CD4-positive, alpha-beta T cell (primary cell): ENCODE measurements around the gene SYTL3. TPM values are rescaled to one million over a fixed set of nuclear protein-coding genes. Genes with fewer than 3 reads are reported as not detected.

Source experiments
- ATAC-seq: fragments of 200-7000 bp; cut with Tn5 transposase; one replicate; pipeline ENCODE4 v1.10.0; 2022; ENCODE audit warnings: mild to moderate bottlenecking; ENCODE audit not compliant: poor library complexity
- CTCF ChIA-PET: fragments of 350-600 bp; sonication (Branson Sonifier 250); formaldehyde crosslinking; loops from one replicate; lab custom pipeline; 2021; ENCODE audit warnings: antibody characterized with exemption, inconsistent platforms; lab: Charles Lee
- POLR2A ChIA-PET: fragments of 350-600 bp; sonication (Branson Sonifier 250); formaldehyde crosslinking; loops from one replicate; lab custom pipeline; 2021; ENCODE audit warnings: antibody characterized with exemption, inconsistent platforms; lab: Charles Lee
- DNase-seq, 14 experiments: peaks; one replicate each; pipeline ENCODE4 v3.0.0-alpha.2; 2013 to 2020; ENCODE audit warnings: mixed read lengths in 2 of 14
- H3K27ac ChIP-seq, 2 donors: one replicate each; pipeline versions ENCODE4 v1.5.1 to v1.7.0; 2013; ENCODE audit warnings: low read length in 2 of 2, low read depth in 1 of 2, mild to moderate bottlenecking in 1 of 2
- H3K27me3 ChIP-seq, 2 experiments: 1 replicate in 1 of 2; 2 replicates in 1 of 2; pipeline versions ENCODE4 v1.6.1 to v1.7.0; 2013; ENCODE audit warnings: low read length in 2 of 2, control low read depth in 1 of 2, mild to moderate bottlenecking in 1 of 2, moderate library complexity in 1 of 2; ENCODE audit not compliant: insufficient read depth in 2 of 2, control insufficient read depth in 1 of 2
- H3K36me3 ChIP-seq: one replicate; pipeline ENCODE4 v1.6.1; 2013; ENCODE audit warnings: low read length, control low read depth; ENCODE audit not compliant: insufficient read depth
- H3K4me1 ChIP-seq: one replicate; pipeline ENCODE4 v1.6.1; 2013; ENCODE audit warnings: low read length, control low read depth; ENCODE audit not compliant: insufficient read depth
- H3K4me3 ChIP-seq: one replicate; pipeline ENCODE4 v1.5.1; 2013; ENCODE audit warnings: mild to moderate bottlenecking, low read length, moderate library complexity
- H3K9me3 ChIP-seq, 2 experiments: 1 replicate in 1 of 2; 2 replicates in 1 of 2; pipeline versions ENCODE4 v1.6.1 to v1.7.0; 2013; ENCODE audit warnings: low read length in 2 of 2, mild to moderate bottlenecking in 2 of 2, control low read depth in 1 of 2, moderate library complexity in 1 of 2; ENCODE audit not compliant: control insufficient read depth in 1 of 2, insufficient read depth in 1 of 2
- H3K27ac Mint-ChIP-seq: one replicate; pipeline ENCODE4 v1.8.0; 2020; ENCODE audit warnings: mixed read lengths
- H3K27me3 Mint-ChIP-seq: one replicate; pipeline ENCODE4 v1.8.0; 2021; ENCODE audit warnings: mixed read lengths
- H3K36me3 Mint-ChIP-seq: one replicate; pipeline ENCODE4 v1.8.0; 2021; ENCODE audit warnings: low read depth, mixed read lengths
- H3K4me1 Mint-ChIP-seq: one replicate; pipeline ENCODE4 v1.8.0; 2021; ENCODE audit warnings: low read depth, mixed read lengths
- H3K4me3 Mint-ChIP-seq: one replicate; pipeline ENCODE4 v1.8.0; 2020; ENCODE audit warnings: mild to moderate bottlenecking, mixed read lengths
- H3K9me3 Mint-ChIP-seq: one replicate; pipeline ENCODE4 v1.8.0; 2020; ENCODE audit warnings: mixed read lengths
- CTCF ChIP-seq: fragments of 200-600 bp; IDR thresholded peaks from one replicate; pipeline ENCODE4 v1.8.0; 2022; ENCODE audit warnings: antibody characterized with exemption, mild to moderate bottlenecking
- intact Hi-C, 2 experiments: fragments of 100-400 bp; cut with DNase I in 1 of 2; cut with micrococcal nuclease in 1 of 2; formaldehyde crosslinking; loops; one replicate each; pipeline versions ENCODE4 v1.15.1 to v1.9.0; 2023 to 2025; cut with DNase I, micrococcal nuclease
- total RNA-seq, 174 experiments: library from RNA in 2 of 174; stranded (reverse) in 2 of 174; gene quantifications; one replicate each; pipeline ENCODE4 v1.2.3 and lab custom pipeline; 2021 to 2026

SYTL3 gene
- total RNA-seq, 2 experiments from 2014 or later: 41.2 to 42.7 TPM

GRCh38 chr6:158624684-158625682, 24.9 kb upstream of the SYTL3 start:
- Histone ChIP-seq H3K9me3 (no peaks in the 10 kb centered on the region), H3K4me1 (no peaks in the 10 kb centered on the region), H3K27me3 (no peaks in the 10 kb centered on the region), H3K4me3 (no peak overlapping the region), H3K36me3 (peaks cover 90% of the 10 kb centered on the region), H3K27ac (no peak overlapping the region)
- POLR2A ChIA-PET: no interaction called here
- Mint-ChIP-seq H3K9me3 (no peaks in the 10 kb centered on the region), H3K27ac (peak overlapping the region; percentile 26), H3K4me1 (peaks cover 6% of the 10 kb centered on the region), H3K27me3 (no peaks in the 10 kb centered on the region), H3K4me3 (no peak overlapping the region), H3K36me3 (peaks cover 82% of the 10 kb centered on the region)
- DNase-seq (peak in 1 of 14 experiments; percentile 11), ATAC-seq (no peak)
- intact Hi-C loops: no loop called here
- CTCF ChIA-PET: no interaction called here
- no peak for TF ChIP-seq CTCF

- Mint-ChIP-seq H3K27me3 (no peaks in the 10 kb centered on the region), H3K9me3 (no peaks in the 10 kb centered on the region), H3K36me3 (peaks cover 79% of the 10 kb centered on the region), H3K4me3 (no peak overlapping the region), H3K27ac (peak overlapping the region; percentile 19), H3K4me1 (peaks cover 8% of the 10 kb centered on the region)
- H3K4me1 ChIP-seq: peaks cover 1% of the 10 kb centered on the region
- intact Hi-C loops: no loop called here
- no peaks in the 10 kb centered on the region for H3K9me3 ChIP-seq
- ChIA-PET CTCF (no interaction called here), POLR2A (no interaction called here)
- no peak for TF ChIP-seq CTCF
- ATAC-seq (no peak), DNase-seq (no peak)
- H3K4me3 ChIP-seq: no peak overlapping the region
- H3K27ac ChIP-seq: no peak overlapping the region
- peaks cover 87% of the 10 kb centered on the region for H3K36me3 ChIP-seq
- no peaks in the 10 kb centered on the region for H3K27me3 ChIP-seq
Measured at GRCh38 chr6:158625881-158626305, 24.0 kb upstream of the SYTL3 start.

- no peak for ATAC-seq
Measured at GRCh38 chr6:158626360-158627167, 23.3 kb upstream of the SYTL3 start.

More at GRCh38 chr6:158626360-158627167, 23.3 kb upstream of the SYTL3 start:
- H3K27me3 ChIP-seq: no peaks in the 10 kb centered on the region
- no peaks in the 10 kb centered on the region for H3K9me3 ChIP-seq
- H3K4me1 Mint-ChIP-seq: peaks cover 15% of the 10 kb centered on the region
- no peak for DNase-seq
- no peak for TF ChIP-seq CTCF
- peaks cover 83% of the 10 kb centered on the region for H3K36me3 Mint-ChIP-seq
- H3K9me3 Mint-ChIP-seq: no peaks in the 10 kb centered on the region
- no peak overlapping the region for H3K4me3 Mint-ChIP-seq
- ChIA-PET CTCF (interaction anchor here (1.3 to 5.5 kb wide), 2 partner anchors 34 to 64 kb away, joined by 3 to 21 read pairs; no protein-coding TSS in a partner anchor), POLR2A (no interaction called here)
- H3K36me3 ChIP-seq: peaks cover 87% of the 10 kb centered on the region
- peak overlapping the region; percentile 19 for H3K27ac Mint-ChIP-seq
- no peak overlapping the region for H3K27ac ChIP-seq
- no peak overlapping the region for H3K4me3 ChIP-seq
- intact Hi-C loops: no loop called here
- no peaks in the 10 kb centered on the region for H3K27me3 Mint-ChIP-seq
- H3K4me1 ChIP-seq: peaks cover 8% of the 10 kb centered on the region
